ENCODE measurements around the gene CCNY.

CCNY gene

GRCh38 chr10:35451151-35452016 is 115.1 kb downstream of the CCNY start:
- TF ChIP-seq EZH2phosphoT487 (IDR thresholded peaks at IDR 0.05; ENCODE audit: low read depth) = no peak
- no peak for TF ChIP-seq CTCF (IDR thresholded peaks at IDR 0.05; ENCODE audit: low read depth, low read length)
- Histone ChIP-seq H3K4me2 (ENCODE audit: low read length) (peak overlapping the region; percentile 84), H3K4me3 (ENCODE audit: low read length) (peak overlapping the region; percentile 61), H3K27me3 (ENCODE audit: low read depth, low read length) (no peaks in the 10 kb centered on the region), H4K20me1 (ENCODE audit: insufficient read depth, low read length) (0 out of 2 replicates have a peak, but pooled peaks cover 3% of the 10 kb centered on the region), H3K9ac (ENCODE audit: low read length) (peak overlapping the region; percentile 45), H3K79me2 (ENCODE audit: low read length) (peaks cover 58% of the 10 kb centered on the region), H2AFZ (ENCODE audit: low read depth, low read length) (no peak overlapping the region), H3K36me3 (replicated peaks; ENCODE audit: low read depth, low read length) (no peaks in the 10 kb centered on the region), H3K9me3 (ENCODE audit: insufficient read depth, low read length) (0 out of 2 replicates have a peak, but pooled peaks cover 2% of the 10 kb centered on the region), H3K27ac (ENCODE audit: low read length) (peak overlapping the region; percentile 93), H3K4me1 (ENCODE audit: low read length) (peaks cover 30% of the 10 kb centered on the region)

GRCh38 chr10:35452171-35452570 is 115.9 kb downstream of the CCNY start:
- Histone ChIP-seq H3K27ac (ENCODE audit: low read length) (peak overlapping the region; percentile 93), H3K9ac (ENCODE audit: low read length) (no peak overlapping the region; the same call in 1 of the 2 replicates), H3K36me3 (replicated peaks; ENCODE audit: low read depth, low read length) (no peaks in the 10 kb centered on the region), H3K4me2 (ENCODE audit: low read length) (peak overlapping the region; percentile 84), H3K79me2 (ENCODE audit: low read length) (peaks cover 56% of the 10 kb centered on the region), H3K4me1 (ENCODE audit: low read length) (peaks cover 30% of the 10 kb centered on the region), H4K20me1 (ENCODE audit: insufficient read depth, low read length) (0 out of 2 replicates have a peak, but pooled peaks cover 3% of the 10 kb centered on the region), H3K27me3 (ENCODE audit: low read depth, low read length) (no peaks in the 10 kb centered on the region), H3K4me3 (ENCODE audit: low read length) (peak overlapping the region; percentile 61; the same call in 1 of the 2 replicates), H2AFZ (ENCODE audit: low read depth, low read length) (no peak overlapping the region), H3K9me3 (ENCODE audit: insufficient read depth, low read length) (no peaks in the 10 kb centered on the region)
- TF ChIP-seq CTCF (IDR thresholded peaks at IDR 0.05; ENCODE audit: low read depth, low read length) = no peak
- no peak for TF ChIP-seq EZH2phosphoT487 (IDR thresholded peaks at IDR 0.05; ENCODE audit: low read depth)

- H4K20me1 ChIP-seq (ENCODE audit: insufficient read depth, low read length) = 0 out of 2 replicates have a peak, but pooled peaks cover 3% of the 10 kb centered on the region
- H3K27me3 ChIP-seq (ENCODE audit: low read depth, low read length) = no peaks in the 10 kb centered on the region
- H2AFZ ChIP-seq (ENCODE audit: low read depth, low read length) = no peak overlapping the region
- no peak for TF ChIP-seq CTCF (IDR thresholded peaks at IDR 0.05; ENCODE audit: low read depth, low read length)
- no peak for TF ChIP-seq EZH2phosphoT487 (IDR thresholded peaks at IDR 0.05; ENCODE audit: low read depth)
- H3K4me1 ChIP-seq (ENCODE audit: low read length) = peaks cover 30% of the 10 kb centered on the region
- no peak overlapping the region for H3K4me3 ChIP-seq (ENCODE audit: low read length)
- no peak overlapping the region for H3K4me2 ChIP-seq (ENCODE audit: low read length)
- no peak overlapping the region for H3K27ac ChIP-seq (ENCODE audit: low read length)
- no peak overlapping the region for H3K9ac ChIP-seq (ENCODE audit: low read length)
- no peaks in the 10 kb centered on the region for H3K36me3 ChIP-seq (replicated peaks; ENCODE audit: low read depth, low read length)
- H3K9me3 ChIP-seq (ENCODE audit: insufficient read depth, low read length) = no peaks in the 10 kb centered on the region
- H3K79me2 ChIP-seq (ENCODE audit: low read length) = peaks cover 52% of the 10 kb centered on the region
These were observed 116.5 kb downstream of the CCNY start for GRCh38 chr10:35452847-35453246.

- H3K9me3 ChIP-seq (ENCODE audit: insufficient read depth, low read length) = no peaks in the 10 kb centered on the region
- peaks cover 30% of the 10 kb centered on the region for H3K4me1 ChIP-seq (ENCODE audit: low read length)
- TF ChIP-seq CTCF (IDR thresholded peaks at IDR 0.05; ENCODE audit: low read depth, low read length) (no peak), EZH2phosphoT487 (IDR thresholded peaks at IDR 0.05; ENCODE audit: low read depth) (no peak)
- no peak overlapping the region for H3K4me2 ChIP-seq (ENCODE audit: low read length)
- no peaks in the 10 kb centered on the region for H3K36me3 ChIP-seq (replicated peaks; ENCODE audit: low read depth, low read length)
- peaks cover 43% of the 10 kb centered on the region for H3K79me2 ChIP-seq (ENCODE audit: low read length)
- H3K27me3 ChIP-seq (ENCODE audit: low read depth, low read length) = no peaks in the 10 kb centered on the region
- 0 out of 2 replicates have a peak, but pooled peaks cover 3% of the 10 kb centered on the region for H4K20me1 ChIP-seq (ENCODE audit: insufficient read depth, low read length)
- no peak overlapping the region for H3K27ac ChIP-seq (ENCODE audit: low read length)
- H3K9ac ChIP-seq (ENCODE audit: low read length) = no peak overlapping the region
- no peak overlapping the region for H3K4me3 ChIP-seq (ENCODE audit: low read length)
- H2AFZ ChIP-seq (ENCODE audit: low read depth, low read length) = no peak overlapping the region
These were observed 117.7 kb downstream of the CCNY start for GRCh38 chr10:35453855-35454532.

Measured in OCI-LY3 (cell line).